Neural cell (in vitro differentiated cells): ENCODE data around the gene AZU1. TPM values are rescaled to one million over a fixed set of nuclear protein-coding genes. Genes with fewer than 3 reads are reported as not detected.

Source experiments
- H2AFZ ChIP-seq: fragments of 200-600, 300-800 bp; sonication (generic), shearing (Covaris generic); 2 replicates; pipeline ENCODE4 v1.6.0; 2014; ENCODE audit warnings: low read depth, mild to moderate bottlenecking, antibody characterized with exemption, low read length, moderate library complexity
- H3F3A ChIP-seq: fragments of 200-600 bp; shearing (Covaris generic); 2 replicates; pipeline ENCODE4 v1.6.1; 2016; ENCODE audit warnings: mild to moderate bottlenecking, moderate library complexity, mixed read lengths, antibody characterized with exemption, low read length; ENCODE audit not compliant: insufficient read depth, poor library complexity, severe bottlenecking
- H3K27ac ChIP-seq: fragments of 200-600, 300-800 bp; sonication (generic), shearing (Covaris generic); 2 replicates; pipeline ENCODE4 v1.5.1; 2014; ENCODE audit warnings: mild to moderate bottlenecking, low read length, moderate library complexity
- H3K27me3 ChIP-seq: fragments of 300-800, 200-600 bp; sonication (generic), shearing (Covaris generic); 2 replicates; pipeline ENCODE4 v1.6.0; 2014; ENCODE audit warnings: mild to moderate bottlenecking, low read depth, low read length, moderate library complexity; ENCODE audit not compliant: insufficient read depth
- H3K36me3 ChIP-seq: fragments of 300-800, 200-600 bp; sonication (generic), shearing (Covaris generic); 2 replicates; pipeline ENCODE4 v1.5.1; 2014; ENCODE audit warnings: mild to moderate bottlenecking, antibody characterized with exemption, low read length, moderate library complexity; ENCODE audit not compliant: insufficient read depth
- H3K4me2 ChIP-seq: fragments of 300-800, 200-600 bp; sonication (generic), shearing (Covaris generic); 2 replicates; pipeline ENCODE4 v1.6.0; 2014; ENCODE audit warnings: mild to moderate bottlenecking, low read length
- H3K4me3 ChIP-seq: fragments of 300-800, 200-600 bp; sonication (generic), shearing (Covaris generic); 2 replicates; pipeline ENCODE4 v1.5.1; 2014; ENCODE audit warnings: mild to moderate bottlenecking, low read length, moderate library complexity
- H3K79me2 ChIP-seq: fragments of 200-600 bp; shearing (Covaris generic); replicated peaks from 2 replicates; pipeline ENCODE4 v1.6.0; 2014; ENCODE audit warnings: mild to moderate bottlenecking, low read length, moderate library complexity; ENCODE audit not compliant: insufficient read depth
- H3K9ac ChIP-seq: fragments of 300-800, 200-600 bp; sonication (generic), shearing (Covaris generic); 2 replicates; pipeline ENCODE4 v1.6.1; 2016; ENCODE audit warnings: mild to moderate bottlenecking, low read length, mixed read lengths
- H3K9me2 ChIP-seq: fragments of 200-600 bp; shearing (Covaris generic); 2 replicates; pipeline ENCODE4 v1.6.1; 2016; ENCODE audit warnings: mild to moderate bottlenecking, low read length, mixed read lengths; ENCODE audit not compliant: insufficient read depth
- H3K9me3 ChIP-seq: fragments of 200-600, 300-800 bp; sonication (generic), shearing (Covaris generic); 2 replicates; pipeline ENCODE4 v1.6.1; 2016; ENCODE audit warnings: mild to moderate bottlenecking, mixed run types, low read length, moderate library complexity, mixed read lengths
- H4K20me1 ChIP-seq: fragments of 200-600 bp; shearing (Covaris generic); 2 replicates; pipeline ENCODE4 v1.6.1; 2016; ENCODE audit warnings: mild to moderate bottlenecking, mixed run types; ENCODE audit not compliant: insufficient read depth
- EP300 ChIP-seq: fragments of 450-650 bp; conservative IDR thresholded peaks from 2 replicates; pipeline ENCODE4 v1.6.1; 2014; ENCODE audit warnings: antibody characterized with exemption, mild to moderate bottlenecking, moderate library complexity; ENCODE audit not compliant: poor library complexity, severe bottlenecking
- EZH2 ChIP-seq: fragments of 200-600, 300-800 bp; shearing (Covaris generic), sonication (generic); IDR thresholded peaks from 2 replicates; pipeline ENCODE4 v1.6.1; 2014; ENCODE audit warnings: antibody characterized with exemption, low read length, borderline replicate concordance, mild to moderate bottlenecking; ENCODE audit not compliant: insufficient read depth, poor library complexity, severe bottlenecking
- MXI1 ChIP-seq: fragments of 450-650 bp; conservative IDR thresholded peaks from 2 replicates; pipeline ENCODE4 v1.6.1; 2014; ENCODE audit warnings: antibody characterized with exemption, mild to moderate bottlenecking; ENCODE audit not compliant: poor library complexity, severe bottlenecking
- POLR2AphosphoS5 ChIP-seq: IDR thresholded peaks from 2 replicates; pipeline ENCODE4 v1.6.1; 2012
- RAD21 ChIP-seq: fragments of 450-650 bp; conservative IDR thresholded peaks from 2 replicates; pipeline ENCODE4 v1.6.1; 2014; ENCODE audit warnings: antibody characterized with exemption, mild to moderate bottlenecking, moderate library complexity
- SMC3 ChIP-seq: fragments of 450-650 bp; conservative IDR thresholded peaks from 2 replicates; pipeline ENCODE4 v1.6.1; 2014; ENCODE audit warnings: antibody characterized with exemption, mild to moderate bottlenecking, moderate library complexity; ENCODE audit not compliant: poor library complexity
- TAF1 ChIP-seq: IDR thresholded peaks from 2 replicates; pipeline ENCODE4 v1.6.1; 2012; ENCODE audit warnings: low read depth
- polyA plus RNA-seq: library from polyadenylated mRNA; depleted of rRNA; stranded (reverse); fragments of >200 nt; gene quantifications from 2 replicates; pipeline ENCODE4 v1.2.3, GENCODE V29; 2014
- TF ChIP-seq, protein P1 (sequence below): fragments of 450-650 bp; IDR thresholded peaks from 2 replicates; pipeline ENCODE4 v1.5.1; 2014; ENCODE audit warnings: antibody characterized with exemption, mild to moderate bottlenecking, moderate library complexity; ENCODE audit not compliant: poor library complexity, severe bottlenecking
- TF ChIP-seq, protein P2 (sequence below): IDR thresholded peaks from 2 replicates; pipeline ENCODE4 v1.6.1; 2012; ENCODE audit warnings: borderline replicate concordance

Gene AZU1
- polyA plus RNA-seq, 1 donor from 2014 or later: 1.1 TPM

DNA sequence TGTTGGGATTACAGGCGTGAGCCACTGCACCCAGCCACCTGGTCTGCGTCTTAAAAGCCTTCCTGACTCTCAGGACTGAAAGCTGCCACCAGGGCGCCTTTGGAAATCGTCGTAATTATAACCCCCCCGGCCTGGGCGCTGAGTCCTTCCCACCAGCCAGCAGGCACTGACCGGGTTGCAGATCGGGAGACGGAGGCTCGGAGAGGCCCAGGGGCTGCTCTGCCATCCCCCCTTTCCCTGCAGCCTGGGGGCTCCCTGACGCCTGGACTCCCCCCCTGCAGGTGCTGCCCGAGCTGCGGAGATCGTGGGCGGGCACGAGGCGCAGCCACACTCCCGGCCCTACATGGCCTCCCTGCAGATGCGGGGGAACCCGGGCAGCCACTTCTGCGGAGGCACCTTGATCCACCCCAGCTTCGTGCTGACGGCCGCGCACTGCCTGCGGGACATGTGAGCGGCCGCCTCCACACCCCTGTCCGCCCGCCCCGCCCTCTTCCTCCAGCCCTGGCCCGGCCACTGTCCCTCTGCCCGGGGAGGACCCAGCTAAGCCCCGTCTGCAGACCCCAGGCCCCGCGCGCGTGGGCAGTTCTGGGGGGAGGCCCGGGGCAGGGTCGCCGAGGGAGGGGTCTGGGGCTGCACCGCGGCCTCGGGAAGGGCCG, 15.7 kb downstream of the AZU1 start:
- H3K27me3 ChIP-seq: peaks cover 15% of the 10 kb centered on the region
- no peaks in the 10 kb centered on the region for H3K9me3 ChIP-seq
- no peaks in the 10 kb centered on the region for H3K9me2 ChIP-seq
- no peaks in the 10 kb centered on the region for H3K36me3 ChIP-seq
- peak overlapping the region; percentile 20 for H3K9ac ChIP-seq
- H3K4me2 ChIP-seq: no peak overlapping the region
- H3K27ac ChIP-seq: no peak overlapping the region
- no peak overlapping the region for H2AFZ ChIP-seq
- TF ChIP-seq MXI1: no peak
- TF ChIP-seq EP300: no peak
- TF ChIP-seq EZH2: no peak
- TF ChIP-seq TAF1: no peak
- no peak for TF ChIP-seq RAD21
- TF ChIP-seq, protein P1, sequence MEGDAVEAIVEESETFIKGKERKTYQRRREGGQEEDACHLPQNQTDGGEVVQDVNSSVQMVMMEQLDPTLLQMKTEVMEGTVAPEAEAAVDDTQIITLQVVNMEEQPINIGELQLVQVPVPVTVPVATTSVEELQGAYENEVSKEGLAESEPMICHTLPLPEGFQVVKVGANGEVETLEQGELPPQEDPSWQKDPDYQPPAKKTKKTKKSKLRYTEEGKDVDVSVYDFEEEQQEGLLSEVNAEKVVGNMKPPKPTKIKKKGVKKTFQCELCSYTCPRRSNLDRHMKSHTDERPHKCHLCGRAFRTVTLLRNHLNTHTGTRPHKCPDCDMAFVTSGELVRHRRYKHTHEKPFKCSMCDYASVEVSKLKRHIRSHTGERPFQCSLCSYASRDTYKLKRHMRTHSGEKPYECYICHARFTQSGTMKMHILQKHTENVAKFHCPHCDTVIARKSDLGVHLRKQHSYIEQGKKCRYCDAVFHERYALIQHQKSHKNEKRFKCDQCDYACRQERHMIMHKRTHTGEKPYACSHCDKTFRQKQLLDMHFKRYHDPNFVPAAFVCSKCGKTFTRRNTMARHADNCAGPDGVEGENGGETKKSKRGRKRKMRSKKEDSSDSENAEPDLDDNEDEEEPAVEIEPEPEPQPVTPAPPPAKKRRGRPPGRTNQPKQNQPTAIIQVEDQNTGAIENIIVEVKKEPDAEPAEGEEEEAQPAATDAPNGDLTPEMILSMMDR: no peak
- TF ChIP-seq, protein P2, sequence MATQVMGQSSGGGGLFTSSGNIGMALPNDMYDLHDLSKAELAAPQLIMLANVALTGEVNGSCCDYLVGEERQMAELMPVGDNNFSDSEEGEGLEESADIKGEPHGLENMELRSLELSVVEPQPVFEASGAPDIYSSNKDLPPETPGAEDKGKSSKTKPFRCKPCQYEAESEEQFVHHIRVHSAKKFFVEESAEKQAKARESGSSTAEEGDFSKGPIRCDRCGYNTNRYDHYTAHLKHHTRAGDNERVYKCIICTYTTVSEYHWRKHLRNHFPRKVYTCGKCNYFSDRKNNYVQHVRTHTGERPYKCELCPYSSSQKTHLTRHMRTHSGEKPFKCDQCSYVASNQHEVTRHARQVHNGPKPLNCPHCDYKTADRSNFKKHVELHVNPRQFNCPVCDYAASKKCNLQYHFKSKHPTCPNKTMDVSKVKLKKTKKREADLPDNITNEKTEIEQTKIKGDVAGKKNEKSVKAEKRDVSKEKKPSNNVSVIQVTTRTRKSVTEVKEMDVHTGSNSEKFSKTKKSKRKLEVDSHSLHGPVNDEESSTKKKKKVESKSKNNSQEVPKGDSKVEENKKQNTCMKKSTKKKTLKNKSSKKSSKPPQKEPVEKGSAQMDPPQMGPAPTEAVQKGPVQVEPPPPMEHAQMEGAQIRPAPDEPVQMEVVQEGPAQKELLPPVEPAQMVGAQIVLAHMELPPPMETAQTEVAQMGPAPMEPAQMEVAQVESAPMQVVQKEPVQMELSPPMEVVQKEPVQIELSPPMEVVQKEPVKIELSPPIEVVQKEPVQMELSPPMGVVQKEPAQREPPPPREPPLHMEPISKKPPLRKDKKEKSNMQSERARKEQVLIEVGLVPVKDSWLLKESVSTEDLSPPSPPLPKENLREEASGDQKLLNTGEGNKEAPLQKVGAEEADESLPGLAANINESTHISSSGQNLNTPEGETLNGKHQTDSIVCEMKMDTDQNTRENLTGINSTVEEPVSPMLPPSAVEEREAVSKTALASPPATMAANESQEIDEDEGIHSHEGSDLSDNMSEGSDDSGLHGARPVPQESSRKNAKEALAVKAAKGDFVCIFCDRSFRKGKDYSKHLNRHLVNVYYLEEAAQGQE: no peak
- TF ChIP-seq SMC3: no peak
- no peak for TF ChIP-seq POLR2AphosphoS5
- H3K4me3 ChIP-seq: peak overlapping the region; percentile 38
- no peaks in the 10 kb centered on the region for H4K20me1 ChIP-seq
- no peaks in the 10 kb centered on the region for H3K79me2 ChIP-seq
- no peaks in the 10 kb centered on the region for H3F3A ChIP-seq

DNA sequence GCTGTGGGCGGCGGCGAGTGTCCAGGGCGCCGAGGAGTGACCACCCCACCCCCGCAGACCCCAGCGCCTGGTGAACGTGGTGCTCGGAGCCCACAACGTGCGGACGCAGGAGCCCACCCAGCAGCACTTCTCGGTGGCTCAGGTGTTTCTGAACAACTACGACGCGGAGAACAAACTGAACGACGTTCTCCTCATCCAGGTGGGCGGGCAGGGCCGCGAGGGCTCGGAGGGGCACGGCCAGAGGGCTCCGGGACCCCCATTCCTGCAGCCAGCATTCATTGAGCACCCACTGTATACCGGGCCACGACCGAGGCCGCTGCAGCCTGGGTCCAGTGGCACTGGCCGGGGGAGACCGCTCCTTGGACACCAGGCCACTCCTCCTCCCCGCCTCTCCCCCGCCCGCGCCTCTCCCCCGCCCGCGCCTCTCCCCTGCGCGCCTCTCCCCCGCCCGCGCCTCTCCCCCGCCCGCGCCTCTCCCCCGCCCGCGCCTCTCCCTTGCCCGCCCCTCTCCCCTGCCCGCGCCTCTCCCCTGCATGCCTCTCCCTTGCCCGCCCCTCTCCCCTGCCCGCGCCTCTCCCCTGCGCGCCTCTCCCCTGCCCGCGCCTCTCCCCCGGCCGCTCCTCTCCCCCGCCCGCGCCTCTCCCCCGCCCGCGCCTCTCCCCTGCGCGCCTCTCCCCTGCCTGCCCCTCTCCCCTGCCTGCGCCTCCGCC, 16.4 kb downstream of the AZU1 start:
- H3K4me2 ChIP-seq: no peak overlapping the region
- no peaks in the 10 kb centered on the region for H3K36me3 ChIP-seq
- peak overlapping the region; percentile 38 for H3K4me3 ChIP-seq
- TF ChIP-seq EP300 (no peak), SMC3 (no peak), MXI1 (no peak), RAD21 (no peak), TAF1 (no peak), POLR2AphosphoS5 (no peak), EZH2 (no peak)
- TF ChIP-seq, protein P2: no peak
- TF ChIP-seq, protein P1: no peak
- no peaks in the 10 kb centered on the region for H4K20me1 ChIP-seq
- no peak overlapping the region for H2AFZ ChIP-seq
- no peaks in the 10 kb centered on the region for H3F3A ChIP-seq
- no peaks in the 10 kb centered on the region for H3K9me3 ChIP-seq
- peaks cover 15% of the 10 kb centered on the region for H3K27me3 ChIP-seq
- no peak overlapping the region for H3K27ac ChIP-seq
- H3K9ac ChIP-seq: no peak overlapping the region
- H3K79me2 ChIP-seq: no peaks in the 10 kb centered on the region
- no peaks in the 10 kb centered on the region for H3K9me2 ChIP-seq
